Left renal cortex interstitium (tissue), 4 donors: ENCODE results near the gene HOXD12. TPM values are rescaled to one million over a fixed set of nuclear protein-coding genes. Genes with fewer than 3 reads are reported as not detected.
A peak's percentile ranks its signal among the peaks of the same experiment; 100 is the strongest.

ENCODE experiments used
- DNase-seq, 4 donors: peaks; one replicate each; pipeline ENCODE4 v3.0.0-alpha.2; 2013; ENCODE audit warnings: low read depth in 4 of 4, low spot score in 2 of 4, missing footprints in 1 of 4
- polyA plus RNA-seq, 4 donors: library from polyadenylated mRNA; unstranded; fragments of 120-200 nt; gene quantifications; one replicate each; pipeline ENCODE4 v1.2.1, GENCODE V29; 2013; ENCODE audit not compliant: insufficient read length in 4 of 4

HOXD12 gene
- polyA plus RNA-seq, 4 donors: 0.27 to 0.79 (median 0.35) TPM

DNA sequence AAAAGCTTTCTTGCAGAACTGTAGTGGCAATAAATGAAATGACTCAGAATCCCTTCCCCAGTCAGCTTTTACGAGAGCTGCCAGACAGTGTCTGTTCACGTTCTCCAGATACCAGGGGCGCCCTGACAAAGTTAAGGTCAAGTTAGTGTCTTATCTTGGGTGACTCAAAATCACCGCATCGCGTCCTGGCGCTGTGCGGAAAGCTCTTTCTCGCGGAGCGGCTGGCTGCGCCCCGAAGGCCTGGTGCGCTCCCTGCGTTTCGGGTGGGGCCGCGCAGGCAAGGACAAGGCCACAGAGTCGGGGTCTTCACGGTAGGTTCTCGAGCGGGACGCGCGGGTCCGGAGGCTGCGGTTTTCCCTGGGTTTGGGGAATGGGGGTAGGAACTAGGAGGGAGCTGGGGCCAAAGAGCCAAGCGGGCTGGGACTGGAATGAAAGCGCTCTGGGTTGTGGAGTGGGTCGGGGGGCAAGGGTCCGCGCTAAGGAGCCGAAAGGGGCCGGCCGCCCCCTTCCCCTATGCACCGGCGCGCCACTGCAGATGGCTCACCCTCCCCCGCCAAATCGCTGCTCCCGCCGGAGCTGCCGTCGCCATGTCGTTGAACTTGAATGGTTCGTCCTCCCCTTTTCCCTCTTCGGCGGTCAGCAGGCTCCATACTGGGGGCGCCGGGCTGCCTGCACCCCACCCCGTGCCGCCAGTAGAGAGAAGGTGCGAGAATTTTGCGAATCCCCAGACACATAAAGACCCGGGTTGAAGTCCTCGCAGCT, 4.9 kb downstream of the HOXD12 start:
- no peak for DNase-seq

GRCh38 chr2:176105078-176105729, 5.6 kb downstream of the HOXD12 start:
- DNase-seq: no peak

GRCh38 chr2:176105730-176106580, 6.4 kb downstream of the HOXD12 start:
- DNase-seq: no peak

DNA sequence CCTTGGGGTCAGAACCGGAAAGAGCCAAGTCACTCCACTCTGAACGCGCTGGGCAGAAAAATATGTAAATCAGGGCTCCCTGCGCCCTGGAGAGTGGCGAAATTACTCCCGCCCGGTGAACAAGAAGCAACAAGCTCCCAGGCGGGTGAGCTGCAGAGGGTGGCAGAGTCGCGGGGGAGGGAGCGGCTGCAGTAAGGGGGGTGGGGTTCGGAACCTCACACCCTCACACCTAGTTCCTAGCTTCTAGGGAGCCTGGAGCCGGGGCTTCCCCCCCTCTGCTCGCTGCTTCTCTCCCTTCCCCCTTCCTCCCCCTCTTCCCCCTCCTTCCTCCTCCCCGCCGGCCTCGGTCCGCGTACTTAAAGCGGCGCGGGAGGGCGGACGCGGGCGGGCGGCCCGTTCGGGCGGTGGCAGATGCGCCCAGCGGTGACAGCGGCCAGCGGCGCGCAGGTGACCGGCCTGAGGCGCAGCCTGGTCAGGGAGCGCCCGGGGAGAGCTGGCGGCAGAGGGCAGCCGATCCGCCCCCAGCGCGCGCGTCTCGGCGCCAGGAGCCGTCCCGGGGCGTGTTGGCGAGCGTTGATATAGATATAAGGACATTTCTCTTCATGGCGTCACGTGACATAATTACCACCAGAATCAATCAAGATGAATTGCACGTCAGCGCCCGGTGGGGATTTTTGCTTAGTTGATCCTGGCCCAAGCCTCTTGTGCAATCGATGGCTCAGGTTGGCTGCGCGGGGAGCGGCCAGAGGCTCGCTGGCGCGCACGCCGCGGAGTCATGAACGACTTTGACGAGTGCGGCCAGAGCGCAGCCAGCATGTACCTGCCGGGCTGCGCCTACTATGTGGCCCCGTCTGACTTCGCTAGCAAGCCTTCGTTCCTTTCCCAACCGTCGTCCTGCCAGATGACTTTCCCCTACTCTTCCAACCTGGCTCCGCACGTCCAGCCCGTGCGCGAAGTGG, 7.3 kb downstream of the HOXD12 start, which contains the start of gene HOXD11:
Gene HOXD11, plus strand, starts transcription at position 700 of the 959 bp plus-strand sequence. Its CDS starts 76 bp downstream, at position 776.
- DNase-seq: no peak

DNA sequence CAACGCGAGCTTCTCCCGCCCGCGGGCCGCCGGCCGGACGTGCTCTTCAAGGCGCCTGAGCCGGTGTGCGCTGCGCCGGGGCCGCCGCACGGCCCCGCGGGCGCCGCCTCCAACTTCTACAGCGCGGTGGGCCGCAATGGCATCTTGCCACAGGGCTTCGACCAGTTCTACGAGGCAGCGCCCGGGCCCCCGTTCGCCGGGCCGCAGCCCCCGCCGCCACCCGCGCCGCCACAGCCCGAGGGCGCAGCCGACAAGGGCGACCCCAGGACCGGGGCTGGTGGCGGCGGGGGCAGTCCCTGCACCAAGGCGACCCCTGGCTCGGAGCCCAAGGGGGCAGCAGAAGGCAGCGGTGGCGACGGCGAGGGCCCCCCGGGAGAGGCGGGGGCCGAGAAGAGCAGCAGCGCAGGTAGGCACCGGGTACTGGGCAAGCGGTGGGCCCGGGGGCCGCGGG, 8.2 kb downstream of the HOXD12 start:
- no peak for DNase-seq

DNA sequence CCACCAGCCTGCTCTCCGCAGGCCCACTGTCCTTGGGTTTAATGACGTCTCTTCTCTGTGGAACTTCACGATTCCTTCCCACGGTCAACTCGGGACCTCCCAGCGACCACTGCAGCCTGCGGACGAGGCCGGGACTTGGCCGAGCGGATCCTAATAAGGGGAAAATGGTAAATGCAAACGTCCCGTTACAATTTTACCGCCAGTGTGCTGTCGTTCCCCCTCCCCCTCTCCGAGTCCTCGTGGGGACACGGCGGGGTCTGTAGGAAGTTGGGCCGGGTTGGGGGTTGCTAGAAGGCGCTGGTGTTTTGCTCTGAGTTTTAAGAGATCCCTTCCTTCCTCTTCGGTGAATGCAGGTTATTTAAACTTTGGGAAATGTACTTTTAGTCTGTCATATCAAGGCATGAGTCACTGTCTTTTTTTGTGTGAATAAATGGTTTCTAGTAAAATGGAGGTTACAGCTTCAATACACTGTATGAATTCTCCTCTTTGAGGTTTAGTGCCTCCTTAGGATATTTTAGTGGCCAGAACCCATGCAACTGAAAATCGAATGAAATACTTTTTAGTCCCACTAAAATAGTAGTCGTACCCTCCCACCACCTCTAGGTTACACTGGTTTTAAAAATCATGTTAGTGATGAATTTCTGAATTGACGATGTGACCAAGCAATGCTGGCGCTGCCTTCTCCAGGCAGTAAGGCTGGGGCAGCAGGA, 9.8 kb downstream of the HOXD12 start:
- no peak for DNase-seq

GRCh38 chr2:176109946-176110345, 10.4 kb downstream of the HOXD12 start:
- no peak for DNase-seq

DNA sequence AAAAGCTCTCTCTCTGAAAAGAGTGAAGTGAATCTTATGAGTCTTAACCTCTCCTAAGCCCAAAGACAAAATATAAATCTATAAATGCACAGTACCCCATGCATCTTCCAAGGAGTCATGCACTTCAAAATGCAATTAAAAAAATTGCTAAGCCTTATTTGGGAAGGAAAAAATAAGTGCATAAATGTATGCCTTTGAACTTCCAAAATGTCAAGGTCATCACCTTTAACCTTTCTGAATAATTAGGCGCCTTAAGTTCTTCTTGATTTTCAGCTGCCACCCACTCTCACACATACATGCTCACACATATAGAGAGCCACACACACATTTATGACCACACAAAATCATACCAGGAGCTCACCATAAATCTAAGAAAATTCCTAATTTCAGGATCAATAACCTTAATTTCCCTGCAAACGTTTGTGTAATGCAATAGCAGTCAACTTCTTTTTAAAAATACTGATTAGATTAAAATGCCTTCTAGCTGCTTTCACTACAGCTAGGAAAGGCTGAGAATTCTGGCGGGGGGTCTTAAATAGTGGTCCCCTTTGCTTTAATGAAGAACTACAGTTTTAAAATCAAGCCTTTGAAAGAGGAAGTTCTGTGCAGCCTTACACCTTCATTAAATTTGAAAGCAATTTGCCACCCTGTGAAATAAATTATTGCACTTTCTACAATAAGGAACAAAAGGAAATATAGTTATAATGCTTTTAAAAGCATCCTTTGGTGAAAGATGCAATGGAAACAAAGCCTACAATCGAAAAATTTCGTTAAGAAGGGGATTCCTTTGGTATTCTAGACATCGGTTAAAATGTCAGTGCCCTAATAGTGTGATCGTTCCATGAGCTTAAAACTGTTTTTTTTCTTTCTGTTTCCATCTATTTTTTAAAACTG, 11.1 kb downstream of the HOXD12 start:
- DNase-seq: no peak

DNA sequence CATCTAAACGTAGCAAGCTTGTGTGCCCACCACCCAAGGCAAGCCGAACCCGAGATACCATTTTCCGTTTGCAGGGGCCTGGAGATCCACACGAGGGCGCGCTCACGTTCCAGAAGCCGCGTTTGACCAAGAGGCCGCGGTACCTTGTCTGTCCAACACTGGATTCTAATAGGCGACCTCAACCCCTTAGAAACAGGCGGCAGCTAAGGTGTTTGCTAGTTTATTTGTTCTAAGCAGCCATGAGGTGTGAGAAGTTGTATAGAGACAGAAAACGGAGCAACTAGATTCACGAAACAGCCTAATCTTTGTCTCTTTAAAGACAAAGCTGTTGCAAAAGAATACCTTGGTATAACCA, 11.7 kb downstream of the HOXD12 start:
- no peak for DNase-seq

GRCh38 chr2:176111846-176112374, 12.3 kb downstream of the HOXD12 start:
- no peak for DNase-seq

DNA sequence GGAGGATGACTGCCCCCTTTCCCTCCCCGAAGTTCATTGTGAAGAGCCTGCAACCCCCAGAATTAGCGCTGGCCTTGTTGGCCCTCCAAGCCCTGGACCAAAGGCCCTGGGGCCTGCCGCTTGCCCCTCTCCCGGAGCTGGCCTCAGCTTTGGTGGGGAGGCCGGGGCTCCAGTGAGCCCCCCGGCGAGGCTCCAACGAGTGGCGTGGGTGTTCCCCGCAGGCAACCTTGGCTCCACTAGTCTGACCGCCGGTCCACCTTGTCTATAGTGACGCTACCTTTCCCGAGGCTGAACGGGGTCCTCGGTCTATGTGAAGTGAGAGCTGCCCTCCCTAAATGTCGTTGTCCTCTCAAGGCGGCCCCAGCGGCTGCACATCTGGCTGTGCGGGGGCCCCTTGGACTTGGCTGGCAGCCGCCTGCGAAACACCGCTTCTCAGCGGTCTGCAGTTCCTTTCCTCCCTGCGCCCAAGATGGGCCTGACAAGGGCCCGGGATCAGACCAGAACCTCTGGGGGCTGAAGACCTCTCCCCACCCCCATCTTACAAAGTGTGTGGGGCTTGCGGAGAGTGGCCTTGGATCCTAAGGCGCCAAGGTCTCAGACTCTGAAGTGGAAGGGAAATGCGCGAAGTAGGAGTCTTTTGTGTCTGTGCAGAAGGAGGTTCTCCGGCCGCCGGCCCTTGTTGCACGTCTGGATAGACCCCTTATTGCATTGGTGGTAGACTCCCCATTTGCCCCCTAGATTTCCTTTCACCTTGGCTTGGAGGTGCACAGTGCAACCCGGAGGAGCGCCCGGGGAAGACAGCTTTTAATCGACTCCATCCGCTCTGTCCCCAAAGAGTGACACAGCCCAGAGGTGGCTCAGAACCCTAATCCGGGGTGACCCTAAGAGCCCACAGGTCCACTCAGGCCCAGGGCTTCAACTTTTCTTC, 13.0 kb downstream of the HOXD12 start:
- no peak for DNase-seq

- DNase-seq: no peak
These were observed 14.7 kb downstream of the HOXD12 start for GRCh38 chr2:176114120-176114929.

- DNase-seq: no peak
These were observed 15.5 kb downstream of the HOXD12 start for GRCh38 chr2:176114930-176115625.

- peak in 1 of 4 donors; percentile 92 for DNase-seq
These were observed 16.6 kb downstream of the HOXD12 start, which contains the start of gene HOXD10 for GRCh38 chr2:176115883-176116813. Gene HOXD10, plus strand, starts transcription at chr2:176116778. Its CDS starts 56 bp downstream, at chr2:176116834.
